H1 (cell line): ENCODE measurements around the gene OBSL1. TPM values are rescaled to one million over a fixed set of nuclear protein-coding genes. Genes with fewer than 3 reads are reported as not detected.

Source experiments
- BACH1 ChIP-seq: IDR thresholded peaks from 2 replicates; pipeline ENCODE4 v1.6.1; 2012; ENCODE audit warnings: low read length, improper control_type of control experiment
- E2F6 ChIP-seq: IDR thresholded peaks from 2 replicates; pipeline ENCODE4 v1.6.1; 2012; ENCODE audit warnings: inconsistent platforms
- GABPA ChIP-seq: IDR thresholded peaks from 2 replicates; pipeline ENCODE4 v1.6.1; 2011; ENCODE audit warnings: mild to moderate bottlenecking, low read length, moderate library complexity, borderline replicate concordance; ENCODE audit not compliant: insufficient read depth
- KDM1A ChIP-seq: fragments of 200-600, 300-600 bp; sonication (generic); IDR thresholded peaks from 2 replicates; pipeline ENCODE4 v1.7.1; 2016; ENCODE audit warnings: mild to moderate bottlenecking, low read length, borderline replicate concordance
- NRF1 ChIP-seq: IDR thresholded peaks from 2 replicates; pipeline ENCODE4 v1.6.1; 2011; ENCODE audit warnings: mild to moderate bottlenecking, low read depth, low read length, improper control_type of control experiment
- SAP30 ChIP-seq: fragments of 300-600 bp; sonication (generic); IDR thresholded peaks from 2 replicates; pipeline ENCODE4 v1.7.1; 2012; ENCODE audit warnings: low read length, moderate library complexity, mild to moderate bottlenecking, inconsistent platforms; ENCODE audit not compliant: insufficient read depth, insufficient replicate concordance
- SP2 ChIP-seq: IDR thresholded peaks from 2 replicates; pipeline ENCODE4 v1.6.1; 2012; ENCODE audit warnings: mild to moderate bottlenecking, low read length, inconsistent platforms
- ZNF274 ChIP-seq: IDR thresholded peaks from 2 replicates; pipeline ENCODE4 v1.7.0; 2012; ENCODE audit warnings: low read length, borderline replicate concordance; ENCODE audit errors: extremely low read depth
- polyA plus RNA-seq, 7 experiments: library from polyadenylated mRNA; depleted of rRNA in 3 of 7; stranded (reverse) in 5 of 7; unstranded in 2 of 7; fragments of >200 nt in 5 of 7; fragments of 200-250 nt in 2 of 7; gene quantifications; 1 replicate in 5 of 7; 2 replicates in 1 of 7; 4 replicates in 1 of 7; pipeline versions ENCODE4 v1.2.1 to v1.2.3, GENCODE V29; 2011 to 2013; ENCODE audit warnings: missing spikeins in 2 of 7, mixed read lengths in 2 of 7
- total RNA-seq: library from RNA; stranded (reverse); fragmentation: NEBNext Ultra II Directional; extraction: Animal tissue kit (Norgen Biotek cat#: 25700); gene quantifications from 2 replicates; pipeline ENCODE4 v1.2.1, GENCODE V29; 2021

The OBSL1 gene
- total and polyA plus RNA-seq, 2 of the 8 experiments (the other 6 are each of a cell fraction or from before 2014, with no cell fraction given), result 116 to 127 TPM

- peak; percentile 15; the same call in 1 of the 2 replicates for TF ChIP-seq GABPA
- no peak for TF ChIP-seq BACH1
- no peak for TF ChIP-seq NRF1
- no peak for TF ChIP-seq ZNF274
- peak; percentile 90 for TF ChIP-seq E2F6
- no peak for TF ChIP-seq KDM1A
- TF ChIP-seq SAP30, result no peak
- no peak for TF ChIP-seq SP2
- TF ChIP-seq, all 59 proteins: peak for 12
Measured at GRCh38 chr2:219570194-219570923, 980 bp downstream of the OBSL1 start (continued).
